Natural killer cell treated with Interleukin-12 subunit alpha and Interleukin-12 subunit beta and Interleukin-15 and Interleukin-18, amount 100 ng/mL, for 72 hours (primary cell): ENCODE measurements around the gene ECEL1. TPM values are rescaled to one million over a fixed set of nuclear protein-coding genes. Genes with fewer than 3 reads are reported as not detected.

Experiments used
- ATAC-seq, 2 donors: fragments of 150-1000 bp; cut with Tn5 transposase in 1 of 2; sonication (Bioruptor Pico), chemical (Tn5 transposase) in 1 of 2; 2 replicates each; pipeline ENCODE4 v1.10.0; 2021
- DNase-seq: peaks from one replicate; pipeline ENCODE4 v3.0.0; 2022; ENCODE audit warnings: low spot score
- H3K27ac Mint-ChIP-seq, 2 donors: 1 replicate in 1 of 2; 2 replicates in 1 of 2; pipeline ENCODE4 v1.8.0; 2022; ENCODE audit warnings: mixed read lengths in 2 of 2, mild to moderate bottlenecking in 1 of 2, moderate library complexity in 1 of 2
- H3K27me3 Mint-ChIP-seq, 2 donors: 1 replicate in 1 of 2; 2 replicates in 1 of 2; pipeline ENCODE4 v1.8.0; 2022; ENCODE audit warnings: mixed read lengths in 2 of 2
- H3K36me3 Mint-ChIP-seq: one replicate; pipeline ENCODE4 v1.8.0; 2022; ENCODE audit warnings: mixed read lengths
- H3K4me1 Mint-ChIP-seq, 2 donors: 1 replicate in 1 of 2; 2 replicates in 1 of 2; pipeline ENCODE4 v1.8.0; 2022; ENCODE audit warnings: low read depth in 2 of 2, mixed read lengths in 2 of 2, mild to moderate bottlenecking in 1 of 2
- H3K4me3 Mint-ChIP-seq: one replicate; pipeline ENCODE4 v1.8.0; 2022; ENCODE audit warnings: mixed read lengths
- H3K9me3 Mint-ChIP-seq: 2 replicates; pipeline ENCODE4 v1.8.0; 2022; ENCODE audit warnings: mixed read lengths
- total RNA-seq, 2 donors: library from RNA; stranded (reverse); gene quantifications; one replicate each; pipeline ENCODE4 v1.2.3, GENCODE V29; 2022

Gene ECEL1
- total RNA-seq, 2 donors from 2014 or later, result not detected

GRCh38 chr2:232498452-232498851 is 10.8 kb upstream of the ECEL1 start:
- Mint-ChIP-seq H3K36me3 (no peaks in the 10 kb centered on the region), H3K9me3 (no peaks in the 10 kb centered on the region), H3K27me3 (peaks cover 8% of the 10 kb centered on the region in 2 donors), H3K4me3 (no peak overlapping the region), H3K27ac (no peak overlapping the region), H3K4me1 (peaks cover 0 to 4% of the 10 kb centered on the region in 2 donors)
- DNase-seq, result no peak
- ATAC-seq, result no peak

GRCh38 chr2:232497348-232497747 is 9.7 kb upstream of the ECEL1 start:
- Mint-ChIP-seq H3K9me3 (no peaks in the 10 kb centered on the region), H3K27ac (no peak overlapping the region), H3K27me3 (peaks cover 5 to 8% of the 10 kb centered on the region in 2 donors), H3K36me3 (no peaks in the 10 kb centered on the region), H3K4me1 (peaks cover 0 to under 1% of the 10 kb centered on the region in 2 donors), H3K4me3 (no peak overlapping the region)
- ATAC-seq (no peak), DNase-seq (no peak)

GRCh38 chr2:232496501-232497270 is 9.1 kb upstream of the ECEL1 start:
- no peak overlapping the region for H3K27ac Mint-ChIP-seq
- peaks cover 4 to 8% of the 10 kb centered on the region in 2 donors for H3K27me3 Mint-ChIP-seq
- DNase-seq (no peak), ATAC-seq (no peak)
- no peak overlapping the region for H3K4me3 Mint-ChIP-seq
- H3K36me3 Mint-ChIP-seq, result no peaks in the 10 kb centered on the region
- H3K9me3 Mint-ChIP-seq, result no peaks in the 10 kb centered on the region
- H3K4me1 Mint-ChIP-seq, result no peaks in the 10 kb centered on the region

GRCh38 chr2:232495292-232495691 is 7.7 kb upstream of the ECEL1 start:
- no peak for ATAC-seq
- H3K4me1 Mint-ChIP-seq, result no peaks in the 10 kb centered on the region

GRCh38 chr2:232494542-232494941 is 6.9 kb upstream of the ECEL1 start:
- no peak for ATAC-seq
- Mint-ChIP-seq H3K4me1 (no peaks in the 10 kb centered on the region), H3K27me3 (peaks cover 11% of the 10 kb centered on the region in 2 donors), H3K27ac (no peak overlapping the region), H3K9me3 (no peaks in the 10 kb centered on the region), H3K36me3 (no peaks in the 10 kb centered on the region), H3K4me3 (no peak overlapping the region)
- no peak for DNase-seq

More at GRCh38 chr2:232495292-232495691, 7.7 kb upstream of the ECEL1 start:
- H3K4me3 Mint-ChIP-seq, result no peak overlapping the region
- H3K27me3 Mint-ChIP-seq, result peaks cover 7 to 8% of the 10 kb centered on the region in 2 donors
- H3K27ac Mint-ChIP-seq, result no peak overlapping the region
- H3K9me3 Mint-ChIP-seq, result no peaks in the 10 kb centered on the region
- DNase-seq, result no peak
- H3K36me3 Mint-ChIP-seq, result no peaks in the 10 kb centered on the region

GRCh38 chr2:232493701-232494474 is 6.3 kb upstream of the ECEL1 start:
- peaks cover 17 to 18% of the 10 kb centered on the region in 2 donors for H3K27me3 Mint-ChIP-seq
- no peaks in the 10 kb centered on the region for H3K9me3 Mint-ChIP-seq
- no peak overlapping the region for H3K27ac Mint-ChIP-seq
- no peaks in the 10 kb centered on the region for H3K36me3 Mint-ChIP-seq
- H3K4me1 Mint-ChIP-seq, result no peaks in the 10 kb centered on the region
- ATAC-seq (no peak), DNase-seq (no peak)
- no peak overlapping the region for H3K4me3 Mint-ChIP-seq

GRCh38 chr2:232492963-232493700 is 5.5 kb upstream of the ECEL1 start:
- peaks cover 16 to 17% of the 10 kb centered on the region in 2 donors for H3K27me3 Mint-ChIP-seq
- H3K9me3 Mint-ChIP-seq, result no peaks in the 10 kb centered on the region
- H3K4me3 Mint-ChIP-seq, result no peak overlapping the region
- H3K27ac Mint-ChIP-seq, result no peak overlapping the region
- H3K4me1 Mint-ChIP-seq, result peaks cover 0 to 2% of the 10 kb centered on the region in 2 donors
- H3K36me3 Mint-ChIP-seq, result no peaks in the 10 kb centered on the region
- ATAC-seq (no peak), DNase-seq (no peak)

GRCh38 chr2:232492236-232492848 is 4.7 kb upstream of the ECEL1 start:
- Mint-ChIP-seq H3K4me3 (no peak overlapping the region), H3K36me3 (no peaks in the 10 kb centered on the region), H3K27ac (no peak overlapping the region), H3K9me3 (no peaks in the 10 kb centered on the region), H3K27me3 (peaks cover 15 to 17% of the 10 kb centered on the region in 2 donors), H3K4me1 (peaks cover 0 to 2% of the 10 kb centered on the region in 2 donors)
- no peak for DNase-seq
- ATAC-seq, result no peak

- Mint-ChIP-seq H3K4me3 (no peak overlapping the region), H3K27ac (no peak overlapping the region), H3K36me3 (no peaks in the 10 kb centered on the region), H3K27me3 (peaks cover 15 to 17% of the 10 kb centered on the region in 2 donors), H3K4me1 (peaks cover 0 to 2% of the 10 kb centered on the region in 2 donors), H3K9me3 (no peaks in the 10 kb centered on the region)
- ATAC-seq (no peak), DNase-seq (no peak)
Measured at GRCh38 chr2:232491139-232491780, 3.6 kb upstream of the ECEL1 start.

- H3K27me3 Mint-ChIP-seq, result peaks cover 15 to 18% of the 10 kb centered on the region in 2 donors
- no peak overlapping the region for H3K27ac Mint-ChIP-seq
- ATAC-seq (no peak), DNase-seq (peak; percentile 56)
- H3K4me3 Mint-ChIP-seq, result no peak overlapping the region
- H3K9me3 Mint-ChIP-seq, result no peaks in the 10 kb centered on the region
- peaks cover 0 to 2% of the 10 kb centered on the region in 2 donors for H3K4me1 Mint-ChIP-seq
- no peaks in the 10 kb centered on the region for H3K36me3 Mint-ChIP-seq
Measured at GRCh38 chr2:232490221-232491138, 2.8 kb upstream of the ECEL1 start.

GRCh38 chr2:232489516-232490220 is 2.0 kb upstream of the ECEL1 start:
- no peak overlapping the region for H3K4me3 Mint-ChIP-seq
- no peak for ATAC-seq
- H3K36me3 Mint-ChIP-seq, result no peaks in the 10 kb centered on the region
- no peaks in the 10 kb centered on the region for H3K9me3 Mint-ChIP-seq
- H3K4me1 Mint-ChIP-seq, result peaks cover 0 to 2% of the 10 kb centered on the region in 2 donors
- H3K27me3 Mint-ChIP-seq, result peaks cover 21 to 26% of the 10 kb centered on the region in 2 donors
- no peak overlapping the region for H3K27ac Mint-ChIP-seq
- DNase-seq, result peak; percentile 29
